GM20000 (cell line): ENCODE measurements around the gene SHC3.

Source experiments
- DNase-seq: peaks from one replicate; pipeline ENCODE4 v3.0.0; 2012; ENCODE audit warnings: low spot score
- TF ChIP-seq, protein P1 (sequence below): IDR thresholded peaks from 2 replicates; pipeline ENCODE4 v1.5.1; 2012; ENCODE audit warnings: mild to moderate bottlenecking, control low read depth; ENCODE audit errors: extremely low read depth, missing control alignments

Gene SHC3

GRCh38 chr9:89037891-89038290 is 140.7 kb downstream of the SHC3 start:
- no peak for DNase-seq
- TF ChIP-seq, protein P1, sequence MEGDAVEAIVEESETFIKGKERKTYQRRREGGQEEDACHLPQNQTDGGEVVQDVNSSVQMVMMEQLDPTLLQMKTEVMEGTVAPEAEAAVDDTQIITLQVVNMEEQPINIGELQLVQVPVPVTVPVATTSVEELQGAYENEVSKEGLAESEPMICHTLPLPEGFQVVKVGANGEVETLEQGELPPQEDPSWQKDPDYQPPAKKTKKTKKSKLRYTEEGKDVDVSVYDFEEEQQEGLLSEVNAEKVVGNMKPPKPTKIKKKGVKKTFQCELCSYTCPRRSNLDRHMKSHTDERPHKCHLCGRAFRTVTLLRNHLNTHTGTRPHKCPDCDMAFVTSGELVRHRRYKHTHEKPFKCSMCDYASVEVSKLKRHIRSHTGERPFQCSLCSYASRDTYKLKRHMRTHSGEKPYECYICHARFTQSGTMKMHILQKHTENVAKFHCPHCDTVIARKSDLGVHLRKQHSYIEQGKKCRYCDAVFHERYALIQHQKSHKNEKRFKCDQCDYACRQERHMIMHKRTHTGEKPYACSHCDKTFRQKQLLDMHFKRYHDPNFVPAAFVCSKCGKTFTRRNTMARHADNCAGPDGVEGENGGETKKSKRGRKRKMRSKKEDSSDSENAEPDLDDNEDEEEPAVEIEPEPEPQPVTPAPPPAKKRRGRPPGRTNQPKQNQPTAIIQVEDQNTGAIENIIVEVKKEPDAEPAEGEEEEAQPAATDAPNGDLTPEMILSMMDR, result no peak

DNA sequence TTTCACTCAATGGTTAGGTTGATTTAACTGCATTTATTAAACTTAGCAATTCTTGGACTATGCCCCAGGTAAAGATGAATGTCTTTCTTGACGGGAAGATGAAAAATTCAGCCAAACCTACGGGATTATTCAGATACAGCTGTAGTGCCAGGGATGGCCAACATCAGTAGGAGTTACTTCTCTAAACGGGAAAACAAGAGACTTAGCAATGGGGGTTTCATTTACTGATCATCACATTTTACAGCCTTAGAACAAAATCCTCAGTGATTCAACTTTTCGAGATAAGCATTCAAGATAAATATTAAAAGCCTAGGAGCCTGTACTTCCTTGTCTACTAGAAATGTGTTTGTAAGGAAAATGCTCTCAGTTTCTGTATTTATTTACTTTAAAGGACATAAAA is 141.3 kb downstream of the SHC3 start:
- TF ChIP-seq, protein P1, result no peak
- no peak for DNase-seq

DNA sequence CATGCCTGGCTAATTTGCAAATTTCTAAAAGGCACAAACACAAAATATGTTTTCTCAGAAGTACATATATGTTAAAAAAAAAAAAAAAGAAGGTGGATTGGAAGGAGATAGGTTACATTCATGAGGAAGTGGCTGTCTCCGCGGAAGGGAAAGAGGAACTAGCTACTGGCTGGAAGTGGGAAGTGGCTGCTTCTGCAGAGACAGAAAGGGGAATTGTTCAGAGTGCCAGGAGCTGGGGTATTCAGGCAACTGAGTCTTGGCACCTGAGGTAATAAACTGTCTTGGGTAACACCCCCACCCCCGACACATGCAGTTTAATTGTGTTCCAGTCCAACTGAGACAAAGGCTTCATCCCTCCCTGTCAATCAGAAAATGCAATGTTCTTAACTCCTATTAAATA is 141.7 kb downstream of the SHC3 start:
- TF ChIP-seq, protein P1, result no peak
- no peak for DNase-seq

GRCh38 chr9:89036383-89036782 is 142.2 kb downstream of the SHC3 start:
- TF ChIP-seq, protein P1, result no peak
- no peak for DNase-seq

DNA sequence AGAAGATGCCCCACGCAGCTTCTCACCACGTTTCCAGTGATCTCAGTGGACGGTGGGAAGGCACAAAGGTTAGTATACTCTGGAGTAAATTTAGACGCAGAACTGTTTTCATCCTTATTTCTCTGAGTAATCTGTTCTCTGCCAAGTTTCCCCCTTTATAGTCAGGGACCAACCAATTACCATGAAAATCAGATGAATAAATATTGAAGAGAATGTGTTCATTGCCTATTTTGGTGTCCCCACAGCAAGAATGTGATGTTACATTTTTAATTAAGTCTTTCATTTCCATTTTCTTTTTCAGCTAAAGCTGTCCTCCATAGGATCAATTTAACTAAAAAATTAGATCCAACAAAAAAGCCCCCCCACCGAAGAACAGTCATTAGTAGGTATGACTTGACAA is 146.0 kb downstream of the SHC3 start:
- no peak for DNase-seq
- TF ChIP-seq, protein P1, result no peak

DNA sequence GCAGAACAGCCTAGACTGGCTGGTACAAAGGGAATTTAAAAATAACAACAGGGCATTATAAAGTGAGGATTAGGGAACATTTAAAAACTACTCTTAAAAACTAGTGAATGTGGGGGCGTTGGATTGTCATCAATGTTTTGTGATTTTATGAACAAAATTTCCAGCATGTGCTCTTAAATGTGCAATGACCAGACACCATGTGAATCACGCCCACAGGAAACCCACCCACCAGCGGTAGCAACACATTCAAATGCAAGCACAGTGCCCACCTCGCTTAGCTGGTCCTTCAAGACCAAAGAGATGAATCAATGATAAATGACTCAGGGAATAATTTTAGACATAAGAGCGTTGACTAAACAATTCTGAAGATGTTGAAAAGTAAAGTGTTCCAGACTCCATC is 146.4 kb downstream of the SHC3 start:
- TF ChIP-seq, protein P1, result no peak
- no peak for DNase-seq

DNA sequence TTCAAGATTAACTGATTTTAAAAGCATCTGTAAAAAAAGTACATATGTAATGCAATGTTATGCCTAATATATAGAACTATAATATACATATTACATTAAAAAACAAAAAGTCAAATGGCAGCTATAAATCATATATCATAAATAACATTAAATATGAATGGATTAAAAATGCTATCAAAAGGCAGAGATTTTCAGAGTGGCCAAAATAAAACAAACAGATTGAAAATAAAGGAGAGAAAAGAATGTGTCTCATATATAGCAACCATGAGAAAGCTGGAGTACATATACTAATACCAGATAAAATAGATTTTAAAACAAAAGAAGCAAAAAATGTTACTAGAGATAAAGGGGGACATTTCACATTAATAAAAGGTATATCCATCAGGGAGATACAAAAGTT is 148.8 kb downstream of the SHC3 start:
- TF ChIP-seq, protein P1, result no peak
- DNase-seq, result no peak
